Fibroblast of skin of abdomen (primary cell): Measurements from ENCODE around the gene PHACTR3.

Experiments used
- DNase-seq: peaks from one replicate; pipeline ENCODE4 v3.0.0-alpha.2; 2013

PHACTR3 gene

DNA sequence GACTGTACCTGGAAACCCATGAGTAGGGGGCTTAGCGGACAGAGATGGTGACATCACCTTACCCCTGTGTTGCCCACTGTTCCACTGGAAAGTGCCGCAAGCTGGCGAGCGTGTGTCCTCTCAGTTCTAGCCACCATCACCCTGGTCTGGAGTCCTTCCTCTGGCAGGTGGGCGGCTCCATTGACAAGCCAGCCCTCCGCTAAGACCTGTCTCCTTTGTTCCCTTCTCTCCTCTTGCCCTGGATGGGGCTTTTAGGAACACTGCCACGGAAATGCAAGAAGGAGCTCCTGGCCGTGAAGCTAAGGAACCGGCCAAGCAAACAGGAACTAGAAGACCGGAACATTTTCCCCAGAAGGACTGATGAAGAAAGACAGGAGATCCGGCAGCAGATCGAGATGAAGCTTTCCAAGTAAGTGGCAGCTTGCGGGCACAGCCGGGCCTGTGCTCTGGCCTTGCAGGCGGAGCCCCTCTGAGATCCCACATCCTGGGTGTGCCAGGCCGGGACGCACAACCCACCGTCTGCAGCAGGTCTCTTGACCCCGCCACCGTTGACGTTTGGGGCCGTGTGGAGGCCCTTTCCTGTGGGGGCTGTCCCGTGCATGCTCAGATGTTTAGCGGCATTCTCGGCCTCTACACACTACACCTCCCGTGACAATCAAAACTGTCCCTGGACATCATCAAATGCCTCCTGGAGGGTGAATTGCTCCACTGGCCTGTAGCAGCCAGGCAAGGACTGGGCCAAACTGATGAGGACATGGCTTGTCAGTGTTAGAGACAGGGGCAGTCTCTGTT is 201.6 kb downstream of the PHACTR3 start:
- DNase-seq, result no peak

DNA sequence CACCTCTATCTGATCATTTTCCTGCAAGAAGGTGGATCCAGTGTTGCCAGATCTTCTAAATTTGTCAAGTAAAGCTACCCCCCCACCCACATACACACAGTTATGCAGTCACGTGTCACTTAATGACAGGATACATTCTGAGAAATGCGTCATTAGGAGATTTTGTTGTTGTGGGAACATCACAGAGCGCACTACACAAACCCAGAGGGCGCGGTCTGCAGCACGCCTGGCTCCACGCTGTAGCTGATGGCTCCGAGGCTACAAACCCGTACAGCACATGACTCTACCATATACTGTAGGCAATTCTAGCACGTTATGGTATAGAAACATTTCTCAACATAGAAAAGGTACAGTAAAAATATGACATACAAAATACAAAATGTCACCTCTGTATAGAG is 202.2 kb downstream of the PHACTR3 start:
- no peak for DNase-seq

DNA sequence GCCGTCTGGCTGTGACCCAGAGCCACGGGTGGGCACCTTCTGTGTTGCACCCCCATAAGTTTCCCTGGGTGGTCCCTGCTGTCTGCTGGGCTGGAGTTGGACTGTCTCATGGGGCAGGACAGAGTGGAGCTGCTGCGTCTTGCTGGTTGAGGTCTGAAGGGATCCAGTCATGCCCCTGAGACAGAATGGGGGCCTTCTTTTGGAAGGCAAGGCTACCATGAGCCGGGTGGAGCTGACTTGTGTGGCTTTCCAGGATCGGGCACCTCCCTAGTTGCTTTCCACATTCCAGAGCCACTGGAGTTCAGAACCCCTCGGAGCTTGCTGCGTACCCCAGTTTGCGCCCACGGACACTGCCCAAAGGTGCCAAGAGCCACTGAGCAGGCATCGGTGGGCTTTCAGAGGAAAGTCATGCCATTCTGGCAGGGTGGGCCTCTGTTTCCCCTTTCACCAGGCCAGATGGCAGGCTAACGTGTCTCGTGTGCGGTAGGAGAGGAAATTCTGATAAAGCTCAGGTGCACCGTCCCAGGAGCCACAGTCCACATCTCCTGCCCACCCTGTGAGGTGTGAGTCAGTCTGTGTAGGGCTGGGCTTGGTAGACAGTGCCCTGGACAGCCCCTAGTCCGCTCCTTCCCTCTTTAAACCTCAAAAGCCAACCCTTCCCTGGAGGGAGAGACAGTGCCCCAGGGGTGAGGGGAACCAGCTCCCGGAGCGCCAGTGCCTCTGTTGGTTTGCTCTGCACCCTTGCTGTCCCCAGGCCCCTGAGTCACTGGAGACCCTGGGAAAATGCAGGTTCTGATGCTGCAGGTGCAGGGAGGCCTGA is 203.8 kb downstream of the PHACTR3 start:
- no peak for DNase-seq

DNA sequence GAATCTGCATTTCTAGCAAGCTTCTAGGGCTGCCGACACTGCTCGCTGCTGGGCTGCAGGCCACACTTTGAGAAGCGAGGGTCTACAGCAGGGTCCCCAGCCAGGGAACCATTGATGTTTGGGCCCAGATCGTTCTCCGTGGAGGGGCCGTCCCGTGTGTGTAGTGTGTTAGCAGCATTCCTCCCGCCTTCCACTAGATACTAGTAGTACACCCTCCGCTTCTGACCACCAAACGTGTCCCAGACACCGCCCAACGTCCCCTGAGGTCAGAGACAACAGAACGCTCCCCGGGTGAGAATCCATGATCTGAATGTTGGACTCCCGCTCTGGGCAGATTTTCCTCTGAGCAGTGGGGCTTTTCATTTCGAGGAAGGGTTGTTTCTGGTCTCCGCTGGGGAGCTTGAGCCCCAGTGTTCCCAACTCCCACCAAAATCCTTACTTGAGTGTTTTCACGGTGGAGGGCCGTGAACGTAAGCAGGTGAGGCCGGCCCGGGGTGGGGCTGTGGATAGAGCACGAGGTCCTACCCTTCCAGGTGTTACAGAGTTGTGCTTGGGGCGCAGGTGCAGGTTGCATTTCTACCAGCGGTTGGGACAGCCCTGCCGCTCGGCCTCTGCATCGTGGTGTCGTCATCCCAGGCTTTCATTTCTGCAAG is 204.5 kb downstream of the PHACTR3 start:
- no peak for DNase-seq

DNA sequence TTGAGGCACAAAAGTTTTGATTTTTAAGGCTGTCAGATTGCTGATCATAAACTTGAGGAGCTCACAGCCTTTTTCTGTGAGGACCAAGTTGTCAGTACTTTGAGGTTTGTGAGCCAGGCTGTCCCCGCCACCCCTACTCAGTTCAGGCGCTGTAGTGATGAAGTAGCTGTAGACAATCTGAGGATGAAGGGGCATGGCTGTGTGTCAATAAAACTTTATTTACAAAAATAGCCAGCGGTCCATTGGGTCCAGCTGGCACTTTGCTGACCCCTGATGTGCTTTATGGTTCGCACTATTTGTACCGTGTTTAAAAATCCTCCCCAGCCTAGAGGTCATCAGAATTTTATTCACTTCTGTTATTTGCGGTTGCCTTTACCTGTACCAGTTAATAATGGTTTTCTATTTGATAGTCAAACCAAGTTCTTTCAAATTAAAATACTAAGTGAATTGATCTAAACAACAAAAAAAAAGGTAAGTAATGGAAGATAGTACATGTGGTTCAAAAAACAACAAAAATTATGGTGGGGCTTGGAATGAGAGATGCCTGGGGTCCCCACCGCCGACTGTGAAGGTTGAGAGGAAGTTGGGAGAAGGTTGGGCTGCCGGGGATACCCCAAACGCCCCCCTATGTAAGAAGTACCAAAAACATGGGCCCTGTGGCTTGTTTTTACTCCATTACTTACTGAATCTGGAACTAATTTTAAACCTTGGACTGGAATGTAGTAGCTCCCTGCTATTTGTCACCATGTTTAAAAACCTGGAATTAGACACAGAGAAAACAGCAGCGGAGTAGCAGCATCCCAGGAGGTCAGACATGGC is 205.5 kb downstream of the PHACTR3 start:
- DNase-seq, result no peak

DNA sequence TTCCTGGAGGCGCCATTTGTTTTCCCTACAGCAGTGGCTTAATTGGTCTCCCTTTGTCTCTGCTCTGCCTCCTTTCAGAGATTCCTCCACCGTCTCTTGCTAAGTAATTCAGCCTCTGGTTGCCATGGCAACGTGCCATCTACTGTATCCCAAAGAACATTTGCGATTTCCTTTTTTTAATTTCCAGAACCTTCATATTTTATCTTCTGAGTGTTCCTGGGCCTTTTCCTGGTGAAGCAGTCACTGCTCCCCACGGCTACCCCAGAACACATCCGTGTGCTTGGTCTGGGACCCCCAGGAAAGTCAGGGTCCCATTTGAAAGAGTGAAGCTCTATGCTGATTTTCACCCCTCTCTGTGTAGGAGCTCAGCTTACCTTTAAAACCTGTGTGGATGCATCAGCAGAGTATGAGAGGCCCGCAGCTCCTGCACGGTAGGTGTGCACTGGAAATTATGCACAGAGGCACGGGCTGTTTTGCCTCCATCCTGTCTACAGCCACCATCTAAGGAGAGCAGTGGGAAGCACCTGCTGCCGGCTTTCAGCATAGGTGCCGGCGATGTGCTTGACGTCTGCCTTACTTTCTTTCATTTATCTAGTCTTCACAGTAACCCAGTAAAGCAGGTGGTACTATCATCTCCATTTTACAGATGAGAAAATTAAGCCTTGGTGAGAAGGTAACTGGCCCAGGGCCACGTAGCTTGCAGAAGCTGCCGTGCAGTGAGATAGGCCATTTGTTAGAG is 206.3 kb downstream of the PHACTR3 start:
- no peak for DNase-seq

DNA sequence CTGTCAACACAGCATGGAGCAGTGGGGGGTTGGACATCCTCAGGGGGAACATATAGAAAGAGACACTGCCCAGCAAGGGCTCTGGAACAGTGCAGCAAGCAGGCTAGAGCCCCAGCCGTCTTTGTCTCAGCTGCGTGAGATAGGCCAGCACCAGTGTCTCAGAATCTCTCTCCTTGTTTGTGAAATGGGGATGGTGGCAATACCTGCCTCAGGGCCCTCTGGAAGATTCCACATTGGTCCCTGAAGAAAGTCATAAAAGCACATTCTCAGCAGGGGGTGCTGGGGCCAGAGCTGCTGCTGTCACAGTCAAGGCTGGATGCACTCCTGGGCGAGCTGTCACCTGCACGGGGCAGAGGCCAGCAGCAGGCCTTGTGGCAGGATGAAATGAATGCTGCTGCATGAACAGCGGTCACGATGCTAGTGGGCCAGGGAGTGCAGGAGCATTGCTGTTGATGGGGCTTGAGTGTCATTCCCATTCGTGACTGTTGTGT is 207.4 kb downstream of the PHACTR3 start:
- no peak for DNase-seq

DNA sequence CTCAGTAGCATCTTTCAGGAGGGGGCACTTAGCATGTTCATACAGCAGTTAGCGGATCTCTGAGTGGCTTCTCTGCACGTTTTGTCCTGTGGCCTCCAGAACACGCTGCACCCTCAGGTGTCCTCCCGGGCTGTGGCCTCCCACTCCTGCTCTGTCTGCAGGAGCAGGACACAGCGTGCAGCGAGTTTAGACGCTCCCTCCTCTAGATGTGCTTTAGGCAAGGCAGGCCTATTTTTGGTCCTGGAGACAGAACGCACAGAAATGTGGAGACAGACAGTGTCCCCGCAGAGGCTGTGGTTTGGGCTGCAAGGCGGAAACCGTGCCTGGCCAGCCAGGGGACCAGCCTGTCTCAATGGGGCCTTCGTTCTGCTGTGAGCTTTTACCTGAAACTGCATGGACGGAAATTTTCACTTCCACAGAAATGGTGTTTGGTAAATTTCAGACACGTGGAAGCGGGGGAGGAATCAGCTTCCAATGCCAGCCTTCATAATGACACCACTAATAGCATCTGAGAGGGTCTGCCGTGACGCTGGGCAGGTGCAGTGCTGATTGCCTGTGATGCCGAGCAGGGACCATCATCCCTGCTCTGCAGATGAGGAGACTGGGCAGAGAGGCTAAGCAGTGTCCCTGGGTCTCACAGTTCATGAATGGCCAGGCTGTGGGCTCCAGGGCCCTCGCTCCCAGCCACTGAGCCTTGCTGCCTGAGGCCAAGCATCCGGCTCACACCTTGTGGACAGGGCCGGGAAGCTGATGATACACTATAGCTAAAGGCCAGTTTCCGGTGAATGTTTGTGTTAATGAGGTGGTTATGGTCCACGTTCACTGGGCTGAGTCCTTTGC is 208.2 kb downstream of the PHACTR3 start:
- no peak for DNase-seq

DNA sequence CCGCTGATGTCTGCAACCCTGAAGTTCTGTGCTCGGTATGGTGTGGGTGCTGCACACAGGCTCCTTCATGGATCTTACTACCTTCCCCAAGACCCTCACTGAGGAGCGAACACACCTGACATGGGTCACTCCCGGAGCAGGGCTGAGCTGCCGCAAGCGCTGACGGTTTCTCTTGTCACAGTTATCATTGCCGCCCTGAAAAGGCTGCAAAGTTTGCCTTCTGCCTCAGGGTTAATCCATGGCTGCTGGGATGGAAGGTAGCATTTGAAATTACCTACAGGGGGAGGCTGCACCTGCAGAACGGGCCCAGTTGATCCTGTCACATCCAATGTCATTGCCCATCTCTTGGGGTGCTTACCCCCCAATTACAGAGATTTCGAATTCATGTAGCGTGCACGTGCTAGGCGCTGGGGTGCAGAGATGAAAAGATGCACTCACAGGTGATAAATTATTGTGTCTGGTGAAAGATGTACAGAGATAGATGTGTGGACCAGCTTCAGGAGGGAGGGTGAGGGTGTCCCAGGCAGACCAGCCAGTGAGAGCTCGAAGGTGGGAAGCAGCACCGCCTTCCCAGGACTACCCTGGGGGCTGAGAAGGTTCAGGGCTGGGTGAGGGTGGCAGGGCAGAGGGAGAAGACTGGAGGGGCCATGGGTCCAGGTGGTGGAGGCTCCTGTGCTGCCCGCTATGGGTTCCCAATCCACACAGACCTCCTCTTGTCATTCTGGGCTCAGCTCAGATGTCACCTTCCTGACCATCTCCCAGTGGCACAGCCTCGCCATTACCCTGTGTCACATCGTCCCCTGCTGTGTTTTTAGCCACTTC is 209.0 kb downstream of the PHACTR3 start:
- DNase-seq, result no peak

DNA sequence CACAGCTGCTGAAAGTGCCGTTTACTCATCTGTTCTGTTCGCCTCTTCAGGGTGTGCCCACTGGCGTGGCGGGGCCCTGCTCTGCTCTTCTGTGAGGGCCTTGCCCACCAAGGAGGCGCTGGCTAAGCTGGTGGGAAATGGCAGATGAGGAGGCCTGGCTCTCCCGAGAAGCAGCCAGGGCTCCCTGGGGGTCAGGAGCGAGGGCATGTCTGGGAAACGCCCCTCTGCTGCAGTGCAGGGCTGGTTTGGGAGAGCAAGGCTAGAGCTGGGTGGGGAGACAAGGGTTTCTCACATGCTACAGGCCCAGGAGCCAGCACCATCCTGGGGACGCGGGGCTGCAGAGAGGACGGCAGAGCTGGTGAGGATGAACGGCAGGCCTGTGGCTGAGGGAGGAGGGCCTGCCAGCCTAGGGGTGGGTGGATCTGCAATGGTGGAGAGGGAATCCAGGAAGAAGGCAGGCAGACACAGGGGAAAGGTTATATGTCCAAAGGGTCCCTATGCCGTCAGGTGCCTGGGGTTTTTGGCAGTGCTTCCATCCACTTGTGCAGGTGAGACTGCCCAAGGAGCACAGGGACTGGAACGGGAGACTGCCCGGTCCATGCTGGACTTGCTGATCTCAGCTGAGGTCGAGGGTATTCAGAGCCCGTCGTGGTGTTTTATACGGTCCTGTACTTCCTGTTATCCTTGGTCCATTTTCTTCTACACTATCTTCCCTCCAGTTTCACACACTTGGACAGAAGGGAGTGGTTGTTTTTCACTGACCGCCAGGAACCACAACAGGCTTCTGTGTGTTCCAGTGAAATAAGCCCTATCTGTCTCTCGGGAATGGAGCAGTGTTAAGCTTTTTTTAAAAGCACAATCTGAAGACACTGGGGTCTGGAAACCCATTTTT is 209.9 kb downstream of the PHACTR3 start:
- DNase-seq, result no peak

DNA sequence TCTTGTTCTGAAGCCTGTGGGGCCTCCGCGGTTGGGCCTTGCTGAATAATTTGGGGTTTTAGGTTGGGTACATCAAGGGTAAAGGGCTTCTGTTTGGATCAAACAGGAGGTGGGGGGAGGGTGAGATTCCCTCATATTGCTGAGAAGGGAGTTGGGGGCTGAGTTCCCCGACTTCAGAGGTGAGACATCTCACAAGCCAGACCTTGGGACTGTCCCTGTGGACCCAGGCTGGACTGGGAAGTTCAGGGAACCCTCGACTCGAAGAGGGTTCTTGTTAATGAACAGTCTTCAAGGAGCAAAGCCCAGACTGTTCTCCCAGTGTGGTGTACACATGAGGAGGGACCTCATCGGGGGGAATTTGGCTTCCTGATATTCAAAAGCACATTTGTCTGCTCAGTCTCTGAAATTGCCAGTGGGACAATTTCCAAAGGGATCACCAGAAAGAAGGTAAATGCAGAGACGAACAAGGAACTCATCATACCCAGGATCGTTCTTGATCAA is 210.6 kb downstream of the PHACTR3 start:
- no peak for DNase-seq

DNA sequence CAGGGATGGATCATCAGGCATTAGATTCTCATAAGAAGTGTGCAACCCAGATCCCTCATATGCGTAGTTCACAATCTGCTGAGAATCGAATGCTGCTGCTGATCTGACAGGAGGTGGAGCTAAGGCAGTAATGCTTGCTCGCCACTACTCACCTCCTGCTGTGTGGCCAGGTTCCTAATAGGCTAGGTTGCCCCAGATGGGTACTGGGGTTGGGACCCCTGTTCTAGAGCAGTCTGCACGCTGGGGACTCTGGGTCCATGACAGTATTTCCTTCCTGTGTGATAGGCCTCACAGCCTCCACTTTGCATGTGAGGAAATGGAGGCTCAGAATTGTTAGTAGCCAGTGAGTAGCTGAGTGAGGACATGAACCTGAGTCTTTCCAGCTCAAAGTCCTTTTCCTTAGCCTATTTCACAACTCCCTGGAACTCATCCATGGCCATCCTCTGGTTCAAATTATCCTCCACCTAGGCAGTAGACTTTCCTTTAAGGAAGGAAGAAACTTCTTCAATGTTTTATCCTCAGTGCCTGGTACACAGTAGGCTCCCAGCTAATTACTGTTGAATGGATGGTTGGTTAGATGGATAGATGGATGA is 211.9 kb downstream of the PHACTR3 start:
- DNase-seq, result no peak

DNA sequence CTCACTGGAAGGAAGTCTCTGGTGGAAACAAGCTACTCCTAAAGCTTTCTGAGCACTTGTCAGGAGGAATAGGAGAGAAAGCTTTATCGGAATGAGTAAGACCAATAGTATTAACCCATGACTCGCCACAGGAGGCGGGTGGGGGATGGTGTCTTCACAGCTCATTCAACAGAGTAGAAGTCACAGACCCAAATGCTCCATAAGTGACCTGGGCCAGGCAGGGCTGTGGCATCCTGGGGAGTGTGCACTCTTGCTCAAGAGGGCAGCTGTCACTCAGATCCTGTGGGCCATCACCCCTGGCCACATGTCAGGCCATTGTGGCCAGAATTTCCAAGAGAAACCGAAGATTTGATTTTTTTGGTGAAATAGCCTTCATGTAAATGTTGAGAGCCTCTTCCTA is 213.1 kb downstream of the PHACTR3 start:
- DNase-seq, result no peak

DNA sequence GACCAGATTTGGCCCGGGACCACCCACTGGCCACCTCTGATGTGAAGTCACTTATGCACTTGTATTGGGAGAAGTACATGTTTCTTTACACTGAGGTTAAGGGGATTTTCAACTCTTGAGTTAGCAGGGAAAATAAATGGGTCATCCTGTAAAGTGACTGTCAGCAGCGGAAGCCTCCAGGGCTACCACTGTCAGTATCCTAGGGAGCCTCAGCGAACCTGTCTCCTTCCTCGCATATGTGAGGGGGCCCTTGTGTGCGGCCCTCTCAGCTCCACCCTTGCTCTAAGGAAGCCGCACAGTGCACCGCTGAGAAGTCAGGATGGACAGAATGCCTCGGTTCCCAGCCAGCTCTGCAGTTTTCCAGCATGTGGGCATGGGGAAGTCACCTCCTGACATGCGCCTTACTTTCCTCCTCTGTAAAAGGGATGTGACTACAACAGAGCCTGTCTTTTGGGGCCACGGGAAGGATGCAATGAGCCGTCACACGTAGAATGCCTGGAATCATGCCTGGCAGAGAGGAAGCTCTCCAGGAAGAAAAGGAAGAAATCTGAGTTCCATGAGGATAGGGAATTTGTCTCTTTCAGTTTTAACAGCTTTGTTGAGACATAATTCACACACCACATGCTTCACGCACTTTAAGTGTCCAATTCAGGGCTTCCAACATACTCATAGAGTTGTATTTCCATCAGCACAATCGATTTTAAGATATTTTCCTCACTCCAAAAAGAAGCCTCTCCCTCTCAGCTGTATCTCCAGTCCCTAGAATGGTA is 213.7 kb downstream of the PHACTR3 start:
- no peak for DNase-seq

DNA sequence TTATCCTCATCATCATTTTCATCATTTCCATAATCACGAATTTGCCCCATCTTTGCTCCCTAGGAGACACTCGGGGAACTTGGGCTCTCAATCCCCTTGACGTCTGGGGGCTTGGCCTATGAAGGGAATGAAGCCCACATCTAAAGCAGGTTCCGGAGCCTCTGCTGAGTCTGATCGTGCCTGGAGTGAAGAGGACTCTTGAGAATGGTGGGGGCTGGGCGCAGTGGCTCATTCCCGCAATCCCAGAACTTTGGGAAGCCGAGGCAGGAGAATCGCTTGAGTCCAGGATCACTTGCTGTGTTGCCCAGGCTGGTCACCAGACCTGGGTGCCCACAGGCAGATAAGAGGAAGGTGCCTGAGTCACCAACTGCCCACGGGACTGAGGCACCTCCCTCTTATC is 214.6 kb downstream of the PHACTR3 start:
- no peak for DNase-seq

DNA sequence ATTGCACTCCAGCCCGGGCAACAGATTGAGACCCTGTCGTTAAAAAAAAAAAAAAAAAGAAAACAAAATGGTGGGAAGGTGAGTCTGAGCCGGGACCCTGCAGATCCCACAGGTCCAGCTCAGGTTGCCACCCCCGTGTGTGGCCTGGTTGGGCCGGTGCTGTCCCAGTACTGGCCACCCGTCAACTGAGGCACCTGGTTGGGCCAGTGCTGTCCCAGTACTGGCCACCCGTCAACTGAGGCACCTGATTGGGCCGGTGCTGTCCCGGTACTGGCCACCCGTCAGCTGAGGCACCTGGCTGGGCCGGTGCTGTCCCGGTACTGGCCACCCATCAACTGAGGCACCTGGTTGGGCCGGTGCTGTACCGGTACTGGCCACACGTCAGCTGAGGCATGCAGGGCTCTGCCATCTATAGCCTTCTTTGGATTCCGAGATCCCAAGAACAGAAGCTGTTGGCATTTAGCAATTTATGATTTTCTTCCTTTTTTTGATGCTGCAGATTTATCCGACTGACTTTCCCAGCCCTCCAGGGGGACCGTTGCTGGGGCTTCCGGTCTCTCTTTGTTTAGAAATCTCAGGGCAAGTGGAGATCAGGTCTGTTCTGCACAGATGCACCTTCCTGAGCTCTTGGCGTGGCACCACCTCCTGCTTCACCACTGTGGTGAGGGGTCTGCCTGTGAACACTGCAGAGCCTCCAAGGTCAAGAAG is 215.3 kb downstream of the PHACTR3 start:
- DNase-seq, result no peak
